Stimulated activated CD8-positive, alpha-beta memory T cell treated with anti-CD3 and anti-CD28 coated beads, Interleukin-7, amount 100 ng/mL, for 1 hour (primary cell): ENCODE measurements around the gene ERG.

Experiments used
- DNase-seq, 2 donors: peaks; one replicate each; pipeline ENCODE4 v3.0.0-alpha.2; 2020; ENCODE audit warnings: low read depth in 2 of 2

The ERG gene

DNA sequence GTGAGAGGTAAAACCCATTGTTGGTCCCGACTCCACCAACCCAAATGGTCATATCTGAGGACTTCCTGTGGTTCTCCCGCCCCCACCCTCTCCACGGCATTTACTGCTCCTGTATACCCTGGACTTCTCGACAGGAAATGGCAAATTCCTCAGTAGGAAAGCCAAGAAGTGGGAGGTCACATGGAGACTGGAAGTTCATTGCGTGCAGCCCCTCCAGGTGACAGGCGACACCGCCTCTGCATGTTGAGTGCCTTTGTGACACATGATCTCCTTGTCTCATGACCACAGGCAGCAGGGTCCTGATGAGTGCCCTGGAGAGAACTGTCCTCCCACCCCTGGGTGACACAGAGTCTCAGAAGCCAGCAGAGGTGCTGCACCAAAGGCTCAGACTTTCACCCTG, 24.2 kb downstream of the ERG start:
- no peak for DNase-seq

DNA sequence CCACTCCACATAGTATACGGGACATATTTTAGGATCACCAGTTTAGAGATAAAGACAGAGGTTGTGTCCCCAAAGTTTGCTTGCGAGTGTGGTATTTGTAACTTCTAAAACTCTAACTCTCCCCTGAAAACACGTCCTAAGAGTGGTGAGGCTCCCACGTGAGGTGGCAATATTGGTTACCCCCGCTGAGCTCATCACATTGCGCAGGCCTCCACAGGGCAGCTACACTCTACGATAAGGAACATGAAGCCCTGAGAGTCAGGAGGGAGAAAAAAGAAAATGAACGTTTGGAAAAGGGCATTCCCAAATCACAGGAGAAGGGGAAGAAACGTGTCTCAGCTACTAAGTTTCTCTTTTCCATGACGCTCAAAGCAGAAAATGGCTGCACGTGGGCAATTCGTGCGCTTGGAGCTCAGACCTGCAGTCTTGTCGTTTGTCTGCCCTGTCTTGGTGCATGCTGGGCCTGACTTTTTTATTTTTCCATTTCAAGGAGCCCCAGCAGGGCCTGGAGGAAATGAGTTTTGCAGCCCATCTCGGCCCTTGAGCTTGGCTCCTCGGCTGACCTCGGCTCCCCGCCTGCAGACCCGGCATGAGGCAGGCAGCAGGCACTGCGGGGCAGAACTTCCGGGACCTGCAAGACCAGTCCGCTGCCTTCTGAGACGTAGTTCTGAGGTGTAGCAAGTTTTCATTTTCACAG, 25.7 kb downstream of the ERG start:
- no peak for DNase-seq

DNA sequence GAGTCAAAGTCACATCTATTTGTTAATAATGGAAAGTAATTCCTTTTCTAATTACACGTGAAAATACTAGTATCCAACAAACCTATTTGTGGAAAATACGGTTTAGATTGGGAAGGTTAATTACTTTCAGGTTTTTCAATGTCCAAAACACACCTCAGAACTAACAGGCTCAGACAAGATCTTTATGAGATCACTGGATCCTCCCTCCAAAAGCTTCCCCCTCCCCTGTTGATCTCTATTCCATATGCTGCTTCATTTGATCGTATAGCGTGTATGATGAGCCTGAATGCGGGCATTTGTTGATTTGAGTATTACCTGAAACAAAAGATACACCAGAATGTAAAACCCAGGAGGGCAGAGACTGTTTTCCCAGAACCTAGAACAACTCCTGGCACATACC, 26.5 kb downstream of the ERG start:
- DNase-seq = no peak

DNA sequence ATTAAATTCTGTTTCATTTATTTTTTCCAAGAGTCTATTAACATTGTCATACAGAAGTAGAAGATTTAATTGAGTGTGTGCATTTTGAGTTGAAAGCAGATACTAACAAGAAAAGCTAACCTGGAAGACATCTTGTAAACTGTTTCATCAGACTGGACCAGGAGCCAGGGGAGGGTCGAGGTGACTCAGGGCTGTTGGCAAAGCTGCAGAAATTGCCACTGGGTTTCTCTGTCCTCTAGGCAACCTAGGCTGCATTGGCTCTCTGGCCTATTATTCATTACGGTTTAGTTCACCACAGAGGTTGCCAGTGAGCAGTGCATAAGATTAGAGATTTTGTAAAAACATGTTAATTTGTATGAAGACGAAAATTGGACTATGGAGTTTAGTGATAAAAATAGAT, 27.5 kb downstream of the ERG start:
- DNase-seq = no peak

DNA sequence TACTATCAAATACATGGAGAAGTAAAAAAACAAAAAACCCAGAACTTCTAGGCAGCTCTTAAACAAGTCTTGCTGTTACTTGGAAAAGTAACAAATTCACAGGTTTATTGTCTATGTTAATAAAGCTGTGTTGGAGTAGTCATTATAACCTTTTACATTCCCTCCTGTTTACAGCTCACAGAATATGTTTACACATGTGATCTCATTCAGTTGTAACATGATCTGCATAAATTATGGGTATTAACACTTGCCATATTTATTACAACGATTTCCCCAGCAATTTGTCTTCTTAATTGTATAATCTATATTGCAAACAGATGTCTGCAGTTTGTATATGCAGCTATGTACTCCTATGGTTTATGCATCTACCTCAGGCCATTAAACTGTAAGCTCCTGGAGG, 28.6 kb downstream of the ERG start:
- no peak for DNase-seq

DNA sequence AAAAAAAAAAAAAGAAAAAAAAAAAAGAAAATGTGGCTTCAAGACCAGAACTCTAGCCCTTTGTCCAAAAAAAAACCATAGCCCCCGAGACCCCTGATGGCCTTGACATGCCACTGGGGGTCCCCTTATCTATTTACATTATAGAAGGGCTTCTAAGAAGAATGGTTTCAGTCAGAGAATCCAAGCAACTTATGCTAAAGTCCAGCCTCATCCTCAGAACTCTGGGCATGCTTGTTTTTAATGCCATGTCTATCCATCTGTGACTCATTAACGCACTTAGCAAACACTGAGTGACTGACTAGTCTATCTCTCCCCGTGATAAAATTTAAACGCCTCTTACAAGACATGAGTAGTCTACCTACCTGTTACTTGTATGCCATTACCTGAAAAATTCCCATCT, 29.3 kb downstream of the ERG start:
- no peak for DNase-seq

DNA sequence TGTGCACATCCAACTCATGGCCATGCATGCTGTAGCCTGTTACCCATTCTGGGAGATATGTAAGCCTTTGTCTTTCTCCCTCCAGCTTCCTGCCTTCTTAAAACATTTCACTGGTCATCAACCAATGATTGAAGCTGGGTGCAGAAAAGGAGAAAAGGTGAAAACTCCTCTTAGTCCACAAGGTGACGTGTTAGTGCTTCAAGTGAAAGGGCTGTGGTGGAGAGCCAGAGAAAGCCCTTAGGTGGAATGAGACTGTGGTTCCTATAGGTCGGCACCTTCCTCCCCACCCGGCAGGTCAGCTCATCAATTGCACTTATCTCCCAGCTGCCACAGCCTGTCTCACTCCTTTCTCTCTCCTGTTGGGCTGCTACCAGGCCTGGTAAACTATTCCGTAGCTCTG, 30.4 kb downstream of the ERG start:
- no peak for DNase-seq

DNA sequence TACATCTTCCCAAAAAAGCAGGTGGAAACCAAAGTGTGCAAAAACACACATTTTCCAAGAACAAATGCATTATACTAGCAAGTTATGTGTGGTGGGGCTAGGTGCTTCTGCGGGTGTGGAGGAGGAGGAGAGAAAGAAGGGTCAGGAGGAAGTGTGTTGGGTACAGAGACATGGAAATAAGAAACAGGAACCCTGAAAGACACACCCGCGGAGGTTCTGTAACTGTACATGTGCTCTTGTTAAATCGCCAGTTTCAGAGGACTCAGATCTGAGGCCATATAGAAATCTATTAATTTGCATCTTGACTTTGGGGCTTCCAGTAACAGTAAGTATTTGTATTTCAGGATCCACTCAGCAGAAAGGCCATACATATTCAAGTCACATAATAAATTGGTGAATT, 30.9 kb downstream of the ERG start:
- DNase-seq = no peak

DNA sequence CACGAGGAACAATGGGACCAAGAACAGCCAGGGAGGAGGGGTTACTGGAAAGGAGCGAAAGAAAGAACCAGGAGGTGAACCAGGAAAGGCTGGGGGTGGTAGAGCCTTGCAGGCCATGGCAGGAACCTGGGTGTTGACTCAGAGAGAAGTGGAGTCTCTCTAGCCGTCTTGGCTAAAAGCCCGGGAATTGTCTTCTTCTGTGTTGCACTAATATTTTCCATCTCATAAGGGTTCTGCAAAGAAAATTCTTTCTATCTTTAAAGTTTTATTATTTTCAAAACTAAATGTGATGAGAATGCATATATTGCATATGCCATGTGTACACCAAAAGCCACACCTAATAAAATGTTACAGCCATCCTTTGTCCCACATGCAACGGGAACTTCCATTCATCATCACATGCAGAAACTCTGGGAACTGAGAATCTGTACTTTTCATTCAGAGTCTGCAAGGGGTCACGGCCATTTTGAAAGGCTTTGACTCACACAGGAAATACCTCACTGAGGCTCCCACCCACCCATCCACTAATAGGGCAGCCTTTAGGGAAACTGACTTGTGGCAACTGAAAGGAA, 38.0 kb downstream of the ERG start:
- no peak for DNase-seq

DNA sequence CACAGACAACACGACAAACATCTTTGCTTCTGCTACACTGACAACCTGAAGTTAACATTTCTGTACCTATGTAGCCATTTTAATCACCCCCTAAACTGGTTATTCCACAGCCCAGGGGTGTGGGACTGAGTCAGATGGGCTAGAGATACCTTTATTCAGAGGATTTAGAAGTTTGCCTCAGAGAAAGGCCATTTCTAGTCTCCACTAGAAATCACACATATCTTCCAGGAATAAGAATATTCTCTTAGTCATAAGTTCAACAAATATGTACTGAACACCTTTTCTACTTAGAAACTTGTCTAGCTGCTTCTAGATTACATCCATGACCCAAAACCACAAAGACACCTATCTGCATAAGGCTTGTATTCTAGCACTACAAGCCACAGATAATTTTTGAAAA, 38.8 kb downstream of the ERG start:
- no peak for DNase-seq

DNA sequence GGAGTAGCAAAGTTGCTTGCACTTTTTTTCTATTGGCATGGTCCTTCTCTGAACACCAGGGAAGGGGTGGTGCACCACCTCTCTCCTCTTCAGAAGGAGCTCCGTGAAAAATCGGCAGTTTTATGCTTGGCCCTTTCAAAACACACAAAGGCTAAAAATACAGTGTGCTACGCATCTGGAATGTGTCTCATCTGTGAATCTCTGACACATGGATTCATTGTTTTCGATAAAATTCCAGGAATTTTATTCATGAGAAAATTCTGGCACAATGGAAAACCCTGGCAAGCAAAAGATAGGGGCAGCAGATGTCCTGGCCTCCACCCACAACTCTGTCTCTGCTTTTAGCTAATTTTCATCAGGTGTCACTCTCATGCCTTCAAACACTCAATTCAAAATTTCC, 42.9 kb downstream of the ERG start:
- DNase-seq = no peak

DNA sequence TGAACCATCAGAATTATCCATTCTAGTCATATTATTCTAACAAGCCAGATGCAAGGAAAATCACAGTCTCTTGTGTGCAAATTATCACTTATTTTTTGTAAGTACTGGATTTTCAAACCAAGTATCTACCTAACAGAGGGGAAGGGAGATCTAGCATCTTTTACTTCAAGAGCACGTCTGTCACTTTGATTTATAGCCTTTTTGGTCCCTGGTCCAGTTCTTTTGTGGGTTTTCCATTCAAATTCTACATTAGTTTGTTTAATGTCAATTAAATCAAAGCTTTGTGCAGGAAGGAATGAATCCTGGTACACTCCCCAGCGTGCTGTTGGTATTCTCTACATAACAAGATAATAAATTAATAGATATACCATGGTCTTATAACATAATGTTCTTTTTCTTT, 43.6 kb downstream of the ERG start:
- no peak for DNase-seq

DNA sequence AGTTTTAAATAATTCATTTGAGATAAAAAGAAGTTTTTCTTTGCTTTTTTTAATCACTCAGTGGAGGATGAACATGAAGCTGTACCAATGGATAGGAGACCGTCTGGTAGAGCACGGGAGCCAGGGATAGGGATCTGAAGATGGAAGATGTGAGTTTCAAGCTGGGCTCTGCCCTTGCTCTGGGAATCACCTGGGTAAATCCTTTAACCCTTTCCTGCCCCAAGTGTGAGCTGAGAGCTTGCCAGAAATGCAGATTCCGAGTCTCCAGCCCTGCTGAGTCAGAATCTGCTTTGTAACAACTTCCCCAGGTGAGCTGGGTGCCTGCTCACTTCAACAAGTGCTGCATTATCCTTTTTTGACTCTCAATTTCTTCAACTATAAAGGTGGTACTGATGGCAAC, 44.1 kb downstream of the ERG start:
- no peak for DNase-seq

DNA sequence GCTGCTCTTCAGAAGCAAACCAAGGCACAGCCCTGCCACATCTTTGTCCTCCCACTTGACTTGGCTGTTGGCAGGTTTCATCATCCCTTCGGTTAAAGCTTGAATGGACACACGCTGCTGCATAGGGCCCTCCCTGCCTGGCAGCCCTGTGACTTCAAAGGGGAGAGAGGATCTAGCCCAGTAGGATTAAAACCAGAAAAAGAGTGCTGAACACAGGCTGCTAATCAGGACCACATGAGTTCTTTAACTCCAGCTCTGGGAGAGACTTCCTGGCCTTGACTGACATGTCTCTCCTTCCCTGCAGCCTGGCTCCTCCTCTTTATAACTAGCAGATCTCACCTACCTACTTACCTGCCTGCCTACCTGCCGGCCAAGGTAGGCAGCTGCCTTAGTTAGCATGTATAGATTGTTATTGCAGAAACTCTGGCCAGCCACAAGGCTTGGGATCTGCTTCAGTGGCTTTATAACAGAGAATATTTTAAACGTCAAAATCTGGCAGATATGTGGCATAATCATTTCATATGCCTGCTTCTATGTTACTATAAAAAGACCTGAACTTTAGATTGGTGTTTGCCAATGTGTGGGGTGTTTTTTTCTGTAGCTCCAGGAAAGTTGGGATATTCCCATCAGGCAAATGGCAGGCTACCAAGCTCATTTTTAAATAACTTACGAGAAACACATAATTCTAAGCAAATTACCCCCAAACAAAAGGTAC, 49.4 kb downstream of the ERG start:
- DNase-seq = no peak

DNA sequence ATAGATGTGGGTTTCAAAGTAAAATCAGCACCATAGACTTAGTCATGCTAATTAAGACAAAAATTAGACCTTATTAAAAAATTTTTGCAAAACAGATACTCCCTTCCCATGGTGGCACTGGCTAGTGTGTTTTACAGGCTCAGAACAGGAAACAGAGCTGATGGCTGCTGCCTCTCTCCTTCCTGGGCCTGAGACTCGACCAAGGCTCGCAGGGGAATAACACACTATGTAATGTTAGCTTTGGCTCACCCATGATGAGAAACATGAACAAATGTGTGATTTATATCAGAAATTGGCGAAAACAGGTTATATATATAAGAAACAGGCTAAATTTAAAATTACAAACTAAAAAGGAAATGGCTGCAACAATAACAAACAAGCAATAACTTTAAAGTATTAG, 50.7 kb downstream of the ERG start:
- DNase-seq = no peak

DNA sequence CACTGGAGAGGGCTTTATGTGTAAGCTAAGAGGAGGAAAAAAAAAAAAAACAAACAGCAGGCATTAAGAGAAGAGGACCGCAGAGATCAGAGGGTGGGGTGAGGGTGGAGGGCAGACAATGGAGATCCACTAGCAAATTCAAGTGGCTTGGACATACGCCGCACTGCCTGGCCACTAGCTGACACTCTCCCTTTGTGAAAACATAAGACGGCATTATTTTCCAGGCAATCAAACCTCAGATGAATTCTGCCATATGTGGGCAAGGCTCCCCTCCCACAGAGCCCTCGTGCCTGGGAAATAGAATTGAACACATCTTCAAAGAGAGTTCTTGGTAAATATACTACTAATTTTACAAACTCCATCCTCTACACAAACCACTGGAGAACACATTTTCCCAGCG, 53.6 kb downstream of the ERG start:
- no peak for DNase-seq

DNA sequence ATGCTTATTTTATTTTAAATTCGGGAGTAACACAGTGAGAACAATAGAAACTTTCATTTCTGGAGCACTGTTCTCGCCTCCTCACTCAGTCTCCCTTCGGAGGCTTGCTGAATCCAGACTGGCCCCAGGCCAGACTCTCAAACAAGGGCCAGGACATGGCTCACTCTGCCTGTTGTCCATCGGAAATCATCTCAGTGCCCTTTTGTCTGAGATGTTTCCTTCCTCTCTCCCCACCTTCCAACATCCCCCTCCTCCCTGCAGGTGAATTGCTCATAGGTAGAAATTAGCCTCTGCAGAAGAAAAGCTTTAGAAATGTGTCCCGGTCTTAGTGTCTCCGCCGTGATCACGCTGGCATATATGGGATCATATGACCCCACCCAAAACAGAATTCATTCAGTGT, 55.2 kb downstream of the ERG start:
- no peak for DNase-seq

DNA sequence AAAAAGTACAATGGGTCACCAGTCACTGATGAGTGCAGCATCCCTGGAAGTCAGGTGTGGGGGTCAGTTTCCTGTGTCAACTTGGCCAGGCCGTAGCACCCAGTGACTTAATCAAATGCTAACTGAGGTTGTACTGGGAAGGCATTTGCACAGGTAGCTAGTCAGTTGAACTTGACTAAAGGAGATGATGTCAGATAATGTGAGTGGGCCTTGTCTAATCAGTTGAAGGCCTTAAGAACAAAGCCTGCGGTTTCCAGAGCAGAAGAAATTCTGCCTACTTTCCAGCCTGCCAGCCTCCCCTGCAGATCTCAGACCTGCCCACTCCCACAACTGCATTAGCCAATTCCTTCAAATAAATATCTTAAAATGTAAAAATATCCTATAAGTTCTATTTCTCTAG, 57.1 kb downstream of the ERG start:
- no peak for DNase-seq

DNA sequence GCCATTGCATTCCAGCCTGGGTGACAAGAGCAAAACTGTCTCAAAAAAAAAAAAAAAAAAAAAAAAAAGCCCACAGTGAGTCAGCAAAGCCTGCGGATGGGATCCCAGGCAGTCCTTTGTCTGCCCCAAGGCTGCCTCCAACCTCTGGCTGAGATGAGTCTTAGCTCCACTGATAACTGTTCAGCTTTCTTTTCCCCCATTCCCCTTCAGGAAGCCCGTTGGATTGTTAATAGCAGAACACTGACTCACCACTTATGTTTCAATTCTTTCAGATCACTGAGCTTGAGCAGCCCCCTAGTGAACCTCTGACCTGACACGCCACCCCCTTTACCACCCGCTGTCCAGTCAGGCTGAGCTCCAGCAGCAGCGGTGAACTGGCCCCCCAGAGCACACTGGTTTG, 57.5 kb downstream of the ERG start:
- DNase-seq = no peak

DNA sequence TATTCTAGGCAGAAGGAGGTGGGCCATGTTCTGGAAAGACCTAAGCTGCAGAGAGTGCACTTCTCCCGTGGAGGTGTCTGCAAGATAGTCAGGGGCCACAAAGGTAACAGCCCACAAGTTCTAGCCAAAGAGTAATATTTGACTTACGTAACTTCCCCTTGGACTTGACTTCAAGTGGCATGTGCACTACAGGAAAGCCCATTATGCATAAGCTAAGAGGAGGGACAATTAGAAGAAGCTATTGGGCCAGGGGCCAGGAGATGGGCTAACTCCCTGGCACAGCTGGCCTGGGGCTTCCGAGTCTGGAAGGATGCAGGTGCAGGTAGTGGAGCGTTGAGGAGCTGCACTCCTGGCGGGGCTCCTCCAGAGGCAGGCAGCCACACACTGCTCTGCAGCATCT, 58.3 kb downstream of the ERG start:
- DNase-seq = no peak

DNA sequence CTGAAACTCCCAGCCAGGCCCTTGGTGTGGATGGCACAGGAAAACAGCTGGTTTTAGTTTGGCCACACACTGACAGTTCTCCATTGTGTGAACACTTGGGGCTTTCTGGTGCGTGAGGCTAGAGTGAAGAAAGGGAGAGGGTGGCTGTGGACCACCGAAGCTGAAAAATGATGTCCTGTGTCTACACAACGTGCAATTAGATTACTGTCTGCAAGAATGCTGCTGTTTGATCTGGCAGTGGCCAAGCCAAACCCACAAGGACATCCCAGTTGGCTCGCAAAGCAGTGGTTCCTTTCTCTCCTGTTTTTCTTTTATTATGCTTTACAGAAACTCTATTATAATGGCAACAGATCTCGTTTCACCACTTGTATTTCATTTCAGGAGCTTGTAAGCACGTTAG, 58.9 kb downstream of the ERG start:
- DNase-seq = no peak

DNA sequence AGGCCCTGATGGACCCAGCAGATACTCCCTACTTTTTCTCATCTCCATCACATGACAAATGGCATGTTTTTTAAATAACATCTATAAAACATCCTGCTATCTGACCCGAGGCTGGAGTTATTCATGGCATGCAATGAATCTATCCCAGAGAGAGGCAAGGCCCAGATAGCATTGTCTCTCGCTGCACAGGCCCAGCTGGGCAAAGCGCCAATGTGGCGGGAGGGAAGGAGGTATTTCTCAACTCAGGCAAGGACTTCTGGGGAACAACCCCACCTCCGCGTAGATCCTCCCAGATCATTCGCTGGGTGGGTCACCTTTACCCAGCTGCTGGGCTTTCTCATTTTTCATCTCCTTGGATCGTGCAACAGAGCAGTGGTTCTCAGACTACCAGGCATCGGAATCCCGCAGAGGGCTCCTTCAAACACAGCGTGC, 59.8 kb downstream of the ERG start:
- no peak for DNase-seq

DNA sequence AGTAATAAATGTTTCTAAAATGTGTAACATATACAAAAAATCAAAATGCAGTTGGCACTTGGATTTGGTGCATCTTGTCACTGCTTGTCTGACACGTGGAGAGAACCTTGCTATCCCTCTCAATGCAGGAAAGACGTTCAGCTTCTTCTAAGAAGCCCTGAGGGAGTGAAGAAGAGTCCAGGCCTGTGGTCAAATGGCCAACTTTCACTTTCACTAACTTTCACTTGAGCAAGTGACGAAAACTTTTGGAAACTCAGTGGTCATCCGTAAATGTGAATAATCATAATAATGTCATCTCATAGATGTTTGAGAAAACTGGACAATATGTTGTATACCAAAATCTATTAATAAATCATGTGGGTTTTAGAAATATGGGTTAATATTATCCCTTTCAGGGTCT, 61.9 kb downstream of the ERG start:
- no peak for DNase-seq
